Measurements from ENCODE around the gene PNPLA1. TPM values are rescaled to one million over a fixed set of nuclear protein-coding genes. Genes with fewer than 3 reads are reported as not detected.

The PNPLA1 gene
- total RNA-seq, 2 experiments from 2014 or later = not detected

- Mint-ChIP-seq H3K9me3 (no peaks in the 10 kb centered on the region), H3K4me3 (no peak overlapping the region), H3K27me3 (peaks cover 21% of the 10 kb centered on the region), H3K36me3 (no peaks in the 10 kb centered on the region), H3K27ac (no peak overlapping the region), H3K4me1 (no peaks in the 10 kb centered on the region)
- no peak for ATAC-seq (ENCODE audit: low read depth)
- DNase-seq = no peak
- POLR2A ChIA-PET = no interaction called here
These were observed 50.0 kb downstream of the PNPLA1 start for GRCh38 chr6:36319821-36320220.

GRCh38 chr6:36320475-36320874, 50.6 kb downstream of the PNPLA1 start:
- no peak overlapping the region for H3K4me3 Mint-ChIP-seq
- H3K27ac Mint-ChIP-seq = no peak overlapping the region
- H3K27me3 Mint-ChIP-seq = peaks cover 21% of the 10 kb centered on the region
- no peak for DNase-seq
- POLR2A ChIA-PET = no interaction called here
- no peaks in the 10 kb centered on the region for H3K9me3 Mint-ChIP-seq
- no peaks in the 10 kb centered on the region for H3K36me3 Mint-ChIP-seq
- ATAC-seq (ENCODE audit: low read depth) = no peak
- H3K4me1 Mint-ChIP-seq = no peaks in the 10 kb centered on the region

GRCh38 chr6:36322591-36322990, 52.7 kb downstream of the PNPLA1 start:
- Mint-ChIP-seq H3K27me3 (peaks cover 14% of the 10 kb centered on the region), H3K4me1 (peaks cover 3% of the 10 kb centered on the region), H3K4me3 (no peak overlapping the region), H3K36me3 (no peaks in the 10 kb centered on the region), H3K9me3 (no peaks in the 10 kb centered on the region), H3K27ac (no peak overlapping the region)
- ATAC-seq (ENCODE audit: low read depth) (no peak), DNase-seq (no peak)
- POLR2A ChIA-PET = no interaction called here

- peaks cover 5% of the 10 kb centered on the region for H3K4me1 Mint-ChIP-seq
- peaks cover 15% of the 10 kb centered on the region for H3K27me3 Mint-ChIP-seq
- POLR2A ChIA-PET = no interaction called here
- no peak overlapping the region for H3K4me3 Mint-ChIP-seq
- no peaks in the 10 kb centered on the region for H3K36me3 Mint-ChIP-seq
- no peak overlapping the region for H3K27ac Mint-ChIP-seq
- DNase-seq (no peak), ATAC-seq (ENCODE audit: low read depth) (no peak)
- H3K9me3 Mint-ChIP-seq = no peaks in the 10 kb centered on the region
These were observed 53.2 kb downstream of the PNPLA1 start for GRCh38 chr6:36323062-36323461.

- H3K4me3 Mint-ChIP-seq = no peak overlapping the region
- peaks cover 8% of the 10 kb centered on the region for H3K27me3 Mint-ChIP-seq
- no peak overlapping the region for H3K27ac Mint-ChIP-seq
- H3K9me3 Mint-ChIP-seq = no peaks in the 10 kb centered on the region
- H3K4me1 Mint-ChIP-seq = peaks cover 5% of the 10 kb centered on the region
- H3K36me3 Mint-ChIP-seq = no peaks in the 10 kb centered on the region
- POLR2A ChIA-PET = no interaction called here
- ATAC-seq (ENCODE audit: low read depth) (no peak), DNase-seq (no peak)
These were observed 54.3 kb downstream of the PNPLA1 start for GRCh38 chr6:36324191-36324590.

GRCh38 chr6:36324715-36325114, 54.9 kb downstream of the PNPLA1 start:
- H3K27me3 Mint-ChIP-seq = peaks cover 8% of the 10 kb centered on the region
- H3K4me1 Mint-ChIP-seq = peaks cover 5% of the 10 kb centered on the region
- ATAC-seq (ENCODE audit: low read depth) (no peak), DNase-seq (no peak)
- POLR2A ChIA-PET = no interaction called here
- H3K9me3 Mint-ChIP-seq = no peaks in the 10 kb centered on the region
- no peaks in the 10 kb centered on the region for H3K36me3 Mint-ChIP-seq
- no peak overlapping the region for H3K27ac Mint-ChIP-seq
- H3K4me3 Mint-ChIP-seq = no peak overlapping the region

- no peak overlapping the region for H3K27ac Mint-ChIP-seq
These were observed 56.6 kb downstream of the PNPLA1 start for GRCh38 chr6:36326356-36326995.

GRCh38 chr6:36327226-36327918, 57.5 kb downstream of the PNPLA1 start:
- H3K9me3 Mint-ChIP-seq = no peaks in the 10 kb centered on the region
- ATAC-seq (ENCODE audit: low read depth) (peak; percentile 54), DNase-seq (no peak)
- POLR2A ChIA-PET = no interaction called here
- peaks cover 14% of the 10 kb centered on the region for H3K27me3 Mint-ChIP-seq
- no peak overlapping the region for H3K4me3 Mint-ChIP-seq
- no peaks in the 10 kb centered on the region for H3K36me3 Mint-ChIP-seq
- no peak overlapping the region for H3K27ac Mint-ChIP-seq
- H3K4me1 Mint-ChIP-seq = peaks cover 7% of the 10 kb centered on the region

More at GRCh38 chr6:36326356-36326995, 56.6 kb downstream of the PNPLA1 start:
- Mint-ChIP-seq H3K4me3 (no peak overlapping the region), H3K27me3 (peaks cover 8% of the 10 kb centered on the region), H3K9me3 (no peaks in the 10 kb centered on the region), H3K36me3 (no peaks in the 10 kb centered on the region), H3K4me1 (peaks cover 5% of the 10 kb centered on the region)
- DNase-seq (no peak), ATAC-seq (ENCODE audit: low read depth) (no peak)
- POLR2A ChIA-PET = no interaction called here

- POLR2A ChIA-PET = no interaction called here
- Mint-ChIP-seq H3K36me3 (no peaks in the 10 kb centered on the region), H3K4me3 (no peak overlapping the region), H3K4me1 (peaks cover 7% of the 10 kb centered on the region), H3K27me3 (peaks cover 16% of the 10 kb centered on the region), H3K27ac (no peak overlapping the region), H3K9me3 (no peaks in the 10 kb centered on the region)
- DNase-seq (no peak), ATAC-seq (ENCODE audit: low read depth) (no peak)
These were observed 58.0 kb downstream of the PNPLA1 start for GRCh38 chr6:36327919-36328236.

- Mint-ChIP-seq H3K4me1 (peaks cover 7% of the 10 kb centered on the region), H3K36me3 (no peaks in the 10 kb centered on the region), H3K27me3 (peaks cover 21% of the 10 kb centered on the region), H3K9me3 (no peaks in the 10 kb centered on the region), H3K27ac (no peak overlapping the region), H3K4me3 (no peak overlapping the region)
- DNase-seq (no peak), ATAC-seq (ENCODE audit: low read depth) (no peak)
- POLR2A ChIA-PET = no interaction called here
These were observed 58.7 kb downstream of the PNPLA1 start for GRCh38 chr6:36328600-36328999.

- Mint-ChIP-seq H3K36me3 (no peaks in the 10 kb centered on the region), H3K4me3 (no peak overlapping the region), H3K27me3 (peaks cover 32% of the 10 kb centered on the region), H3K27ac (no peak overlapping the region), H3K4me1 (peaks cover 8% of the 10 kb centered on the region), H3K9me3 (no peaks in the 10 kb centered on the region)
- DNase-seq (no peak), ATAC-seq (ENCODE audit: low read depth) (no peak)
- POLR2A ChIA-PET = no interaction called here
These were observed 60.0 kb downstream of the PNPLA1 start for GRCh38 chr6:36329798-36330291.

- no peak for ATAC-seq (ENCODE audit: low read depth)
- Mint-ChIP-seq H3K27ac (no peak overlapping the region), H3K36me3 (no peaks in the 10 kb centered on the region), H3K4me1 (peaks cover 8% of the 10 kb centered on the region), H3K9me3 (no peaks in the 10 kb centered on the region), H3K4me3 (no peak overlapping the region), H3K27me3 (peaks cover 36% of the 10 kb centered on the region)
- no peak for DNase-seq
- POLR2A ChIA-PET = no interaction called here
These were observed 60.5 kb downstream of the PNPLA1 start for GRCh38 chr6:36330366-36330765.

GRCh38 chr6:36331381-36331780, 61.5 kb downstream of the PNPLA1 start:
- peaks cover 39% of the 10 kb centered on the region for H3K27me3 Mint-ChIP-seq
- DNase-seq (no peak), ATAC-seq (ENCODE audit: low read depth) (no peak)
- H3K4me1 Mint-ChIP-seq = peaks cover 8% of the 10 kb centered on the region
- no peaks in the 10 kb centered on the region for H3K36me3 Mint-ChIP-seq
- H3K9me3 Mint-ChIP-seq = no peaks in the 10 kb centered on the region
- H3K27ac Mint-ChIP-seq = no peak overlapping the region
- POLR2A ChIA-PET = no interaction called here
- no peak overlapping the region for H3K4me3 Mint-ChIP-seq

- POLR2A ChIA-PET = no interaction called here
- H3K9me3 Mint-ChIP-seq = no peaks in the 10 kb centered on the region
- H3K27me3 Mint-ChIP-seq = peaks cover 31% of the 10 kb centered on the region
- no peak overlapping the region for H3K27ac Mint-ChIP-seq
- DNase-seq (no peak), ATAC-seq (ENCODE audit: low read depth) (no peak)
- H3K36me3 Mint-ChIP-seq = no peaks in the 10 kb centered on the region
- H3K4me3 Mint-ChIP-seq = no peak overlapping the region
- H3K4me1 Mint-ChIP-seq = peaks cover 8% of the 10 kb centered on the region
These were observed 63.5 kb downstream of the PNPLA1 start for GRCh38 chr6:36333171-36333895.

All from activated naive CD8-positive, alpha-beta T cell treated with anti-CD3 and anti-CD28 coated beads, Interleukin-2, amount 10 ng/mL, durations not matched to agents 7 days and 5 days (primary cell).